GM18868 (cell line): ENCODE results near the gene CDHR3.

Source experiments
- ATAC-seq: cut with Tn5 transposase; IDR thresholded peaks from one replicate; pipeline ENCODE4 v1.9.1; 2021; ENCODE audit warnings: mild to moderate bottlenecking, moderate library complexity; ENCODE audit not compliant: unreplicated experiment

CDHR3 gene

DNA sequence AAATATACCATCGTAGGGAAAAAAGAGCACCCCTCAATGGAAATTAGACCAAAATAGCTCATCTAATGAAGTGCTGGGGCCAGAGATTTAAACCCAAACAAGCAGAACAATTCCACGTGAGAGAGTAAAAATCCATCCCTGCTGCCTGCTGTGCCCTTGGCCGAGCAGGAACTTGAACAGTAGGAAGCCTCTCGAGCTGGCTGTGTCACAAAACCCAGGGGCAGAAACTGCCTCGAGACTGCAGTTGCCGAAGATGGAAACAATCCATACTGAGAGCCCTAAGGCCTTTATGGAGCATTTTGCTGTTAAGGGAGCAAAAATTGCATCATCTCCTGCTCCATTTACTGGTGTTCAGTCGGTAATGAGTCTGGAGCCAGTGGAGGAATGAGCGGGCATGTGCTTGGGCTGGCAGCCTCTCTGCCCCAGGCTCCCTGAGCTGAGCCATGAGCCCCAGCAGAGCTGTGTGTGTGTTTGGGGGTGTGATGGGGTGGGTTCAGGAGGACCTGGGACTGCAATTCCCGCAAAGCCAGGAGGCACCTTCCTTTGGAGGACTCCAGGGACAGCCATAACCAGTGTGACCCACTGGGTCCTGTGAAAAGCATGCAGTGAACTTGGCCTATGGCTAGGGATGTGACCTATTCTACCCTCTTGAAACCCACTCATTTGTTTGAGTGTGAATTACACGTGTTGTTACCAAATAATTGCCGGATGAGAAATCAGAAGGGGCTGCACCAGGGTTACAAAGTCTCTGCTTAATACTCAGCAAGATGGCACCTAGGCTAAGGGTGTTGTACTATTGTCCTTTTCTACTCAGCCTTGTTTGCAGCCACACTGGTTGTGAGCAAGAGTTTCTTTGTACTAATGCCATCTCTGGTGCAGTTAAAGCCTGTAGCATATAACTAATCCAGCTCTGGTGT is 58.3 kb downstream of the CDHR3 start:
- no peak for ATAC-seq

GRCh38 chr7:106022193-106022821 is 59.2 kb downstream of the CDHR3 start:
- peak; percentile 66 for ATAC-seq

DNA sequence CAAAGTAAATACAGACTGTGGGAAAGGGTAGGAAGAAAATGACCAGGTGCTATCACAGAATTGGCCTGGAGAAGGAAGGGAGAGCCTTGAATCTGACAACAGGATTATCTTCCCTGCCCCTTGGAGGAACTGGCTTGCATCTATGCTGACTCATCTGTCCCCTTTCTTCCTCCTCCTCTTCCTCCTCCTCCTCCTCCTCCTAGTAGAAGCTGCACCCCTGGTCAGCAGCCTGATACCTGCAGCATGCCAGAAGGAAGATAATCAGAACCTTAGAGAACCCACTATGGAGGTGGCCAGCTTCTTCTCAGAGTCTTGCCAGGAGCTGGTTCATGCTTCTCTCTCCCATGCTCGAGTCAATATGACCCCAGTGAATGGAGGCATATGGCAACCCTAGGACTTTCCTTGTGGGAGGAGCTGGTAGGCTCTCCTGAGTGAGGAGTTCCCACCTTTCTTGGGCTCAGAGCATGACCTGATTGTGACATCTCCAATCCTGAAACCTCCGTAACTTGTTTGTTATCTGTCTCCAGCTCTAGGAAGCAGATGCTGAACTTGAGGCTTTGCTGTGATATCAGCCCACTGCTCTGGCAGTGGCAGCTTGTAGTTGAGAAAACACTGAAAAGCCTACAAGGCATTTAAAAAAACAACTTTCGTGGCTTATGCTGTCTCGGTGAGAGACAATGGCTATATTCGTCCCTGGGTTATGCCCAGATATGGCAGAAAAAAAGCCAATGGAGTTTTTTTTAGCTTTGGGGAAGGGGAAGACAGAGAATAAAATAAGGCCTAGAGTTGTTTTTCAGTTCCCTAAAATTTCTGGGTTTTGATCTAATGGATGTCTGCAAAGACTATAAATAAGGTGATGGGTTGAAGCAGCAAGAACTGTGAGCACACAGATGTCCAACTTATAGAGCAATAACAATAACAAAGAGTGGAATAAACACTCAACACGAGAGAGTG is 60.6 kb downstream of the CDHR3 start:
- peak; percentile 54 for ATAC-seq

DNA sequence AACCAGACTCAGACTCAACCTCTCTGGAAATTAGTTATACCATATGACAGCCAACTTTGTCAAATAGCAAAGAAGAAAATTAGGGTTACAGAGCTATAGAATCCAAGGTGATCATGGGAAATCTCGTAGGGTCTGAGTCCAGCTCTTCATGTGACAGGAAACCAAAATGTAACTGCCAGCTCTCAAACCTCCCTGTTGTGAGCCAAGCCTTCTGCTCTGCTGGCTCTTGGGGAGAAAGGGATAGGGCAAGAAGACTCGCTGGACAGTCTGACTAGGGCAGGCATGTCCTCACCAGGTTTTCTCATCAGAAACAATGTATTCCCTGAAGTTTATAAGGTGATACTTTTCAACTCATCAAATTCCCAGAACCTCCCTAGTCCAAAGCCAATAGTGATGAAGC is 63.0 kb downstream of the CDHR3 start:
- no peak for ATAC-seq

- ATAC-seq: no peak
These were observed 66.4 kb downstream of the CDHR3 start for GRCh38 chr7:106029451-106029850.

- no peak for ATAC-seq
These were observed 66.9 kb downstream of the CDHR3 start for GRCh38 chr7:106029941-106030340.

DNA sequence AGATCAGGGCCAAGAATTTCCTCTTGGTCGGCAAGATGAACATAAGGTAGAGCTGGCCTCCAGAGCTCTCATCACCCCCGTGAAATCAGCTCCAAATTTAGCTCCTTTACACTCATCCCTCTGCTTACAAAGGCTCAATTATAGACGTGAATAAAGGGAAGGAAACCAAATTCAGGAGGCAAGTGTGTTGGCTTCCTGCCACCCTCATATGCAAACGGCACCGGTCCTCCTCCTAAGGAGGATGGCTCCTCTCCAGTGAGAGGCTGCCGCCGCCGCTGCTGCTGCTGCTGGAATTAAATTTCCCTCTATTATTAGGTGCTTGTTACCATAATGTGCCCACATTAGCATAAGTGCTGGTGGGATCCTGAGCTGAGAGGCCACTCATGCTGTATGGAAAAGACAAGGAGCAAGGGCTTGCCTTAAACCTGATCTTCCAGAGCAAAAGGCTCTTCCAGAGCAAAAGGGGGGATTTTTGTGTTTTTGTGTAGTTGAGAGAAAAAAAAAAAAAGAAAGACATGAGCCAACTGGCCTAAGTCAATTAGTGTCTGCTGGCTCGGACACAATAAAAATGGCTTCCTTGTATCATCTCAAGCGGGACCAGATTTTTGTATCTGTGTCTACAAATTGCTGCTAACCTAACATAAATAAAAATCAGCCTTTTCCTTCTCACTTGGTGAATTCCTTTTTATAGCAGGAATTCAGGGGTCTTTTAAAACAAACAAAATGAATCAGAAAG is 68.4 kb downstream of the CDHR3 start:
- ATAC-seq: no peak

DNA sequence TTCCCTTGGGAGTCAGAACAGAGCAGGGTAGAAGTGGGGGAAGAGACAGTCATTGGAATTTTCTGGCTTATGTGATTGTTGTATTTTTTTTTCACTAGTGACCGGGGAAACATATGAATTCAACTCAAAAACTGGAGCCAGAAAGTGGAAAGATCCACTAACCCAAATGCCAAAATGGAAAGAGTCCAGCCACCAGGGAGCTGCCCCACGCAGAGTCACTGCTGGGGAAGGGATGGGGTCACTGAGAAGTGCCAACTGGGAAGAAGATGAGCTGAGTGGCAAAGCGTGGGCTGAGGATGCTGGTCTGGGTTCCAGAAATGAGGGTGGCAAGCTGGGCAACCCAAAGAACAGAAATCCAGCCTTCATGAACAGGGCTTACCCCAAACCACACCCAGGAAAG is 69.2 kb downstream of the CDHR3 start:
- no peak for ATAC-seq

DNA sequence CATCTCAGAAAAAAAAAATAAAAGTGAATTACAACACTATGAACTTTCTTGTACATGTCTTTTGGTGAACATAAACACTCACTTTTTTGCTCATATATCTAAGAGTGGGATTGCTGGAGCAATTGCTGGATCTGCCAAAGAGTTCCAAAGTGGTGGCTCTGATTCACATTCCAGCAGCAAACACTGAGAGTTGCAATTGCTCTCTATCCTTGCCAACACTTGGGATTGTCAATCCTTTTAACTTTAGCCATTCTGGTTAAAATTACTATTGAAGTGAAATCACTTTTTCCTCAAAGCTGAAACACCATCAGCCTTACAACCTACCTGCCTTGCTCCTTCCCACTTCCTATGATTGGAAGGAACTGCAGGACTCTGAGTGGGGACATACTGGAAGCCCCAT is 70.7 kb downstream of the CDHR3 start:
- no peak for ATAC-seq

DNA sequence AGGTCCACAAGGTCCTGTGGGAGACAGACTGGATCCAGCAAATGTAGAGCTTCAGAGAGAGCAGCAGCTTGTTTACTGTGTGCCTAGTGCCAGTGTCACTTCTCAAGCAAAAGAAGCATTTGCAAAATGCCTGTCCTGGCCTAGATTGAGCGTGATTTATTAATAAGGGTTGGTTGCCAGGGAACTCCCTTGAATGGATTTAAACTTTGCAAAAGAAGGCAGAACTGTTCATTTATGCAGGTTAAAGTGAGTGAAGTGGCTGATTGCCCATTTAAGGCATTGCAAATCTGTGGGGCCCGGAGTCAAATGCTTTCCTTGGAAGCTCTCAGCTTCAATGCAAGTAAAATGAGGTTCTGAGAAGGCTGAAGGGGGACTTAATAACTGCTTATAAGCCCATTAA is 71.3 kb downstream of the CDHR3 start:
- ATAC-seq: no peak

DNA sequence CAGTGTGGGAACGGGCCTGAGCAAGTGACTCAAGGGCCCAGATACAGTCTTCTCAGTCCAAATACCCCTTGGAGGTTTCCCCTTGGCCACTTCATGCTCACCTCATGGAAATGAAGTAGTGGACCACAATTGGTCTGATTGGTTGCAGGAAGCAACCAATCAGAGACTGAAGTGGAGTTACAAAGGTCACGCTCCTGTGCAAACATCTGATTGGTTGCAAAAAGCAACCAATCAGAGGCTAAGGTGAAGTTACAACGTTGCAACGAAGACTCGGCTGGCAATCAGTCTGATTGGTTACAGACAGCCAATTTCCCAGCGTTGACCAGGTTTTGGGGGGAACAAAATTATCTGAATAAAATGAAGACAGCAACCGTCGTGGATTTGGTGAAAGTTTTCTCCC is 72.5 kb downstream of the CDHR3 start:
- no peak for ATAC-seq

GRCh38 chr7:106036004-106036403 is 72.9 kb downstream of the CDHR3 start:
- ATAC-seq: no peak

DNA sequence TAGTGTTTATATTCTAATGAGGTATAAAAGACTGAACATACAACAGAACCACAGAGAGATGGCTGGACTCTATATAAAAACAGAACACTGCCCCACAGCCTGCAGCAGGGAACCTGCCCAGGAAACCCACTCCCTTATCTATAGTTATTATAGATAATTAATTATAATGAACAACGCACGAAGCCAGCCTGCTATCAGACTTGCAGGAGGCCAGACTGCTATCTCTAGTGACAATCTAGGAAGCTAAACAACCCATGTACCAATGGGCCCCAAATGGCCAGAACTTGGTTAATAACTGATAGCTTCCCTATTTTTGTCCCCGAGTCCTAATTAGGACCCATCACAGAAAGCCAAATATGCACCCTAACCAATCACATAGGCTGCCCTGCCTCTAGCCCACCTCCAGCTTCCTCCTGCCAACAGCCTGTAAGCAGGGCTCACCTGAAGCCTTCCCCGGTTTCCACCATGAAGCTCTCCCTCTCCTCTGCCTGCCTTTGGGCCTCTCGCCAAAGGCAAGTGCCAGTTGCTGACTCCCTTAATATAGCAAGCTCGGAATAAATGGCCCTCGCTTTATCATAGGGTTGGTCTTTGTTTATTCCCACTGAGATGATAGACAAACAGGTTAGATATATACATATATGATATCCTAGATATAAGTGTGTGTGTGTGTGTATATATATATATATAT is 74.6 kb downstream of the CDHR3 start:
- no peak for ATAC-seq

- no peak for ATAC-seq
These were observed 75.2 kb downstream of the CDHR3 start for GRCh38 chr7:106038289-106038688.

DNA sequence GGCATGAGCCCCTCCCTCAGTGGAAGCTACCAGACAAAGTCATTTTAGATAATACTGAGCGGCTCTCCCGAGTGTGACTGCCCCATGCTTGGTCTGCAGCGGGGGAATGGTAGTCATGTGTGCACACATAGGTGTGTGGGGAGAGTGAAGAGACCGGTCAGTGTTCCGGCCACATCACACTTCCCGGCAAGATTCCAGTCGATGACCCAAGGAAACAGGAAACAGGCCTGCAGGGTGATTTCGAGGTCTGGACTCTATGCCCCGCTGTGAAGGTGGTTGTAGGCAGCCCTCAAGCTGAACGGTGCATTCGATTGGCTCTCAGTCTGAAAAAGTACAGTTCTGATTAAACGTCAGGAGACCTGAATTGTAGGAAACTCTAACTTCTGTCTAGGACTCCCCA is 75.9 kb downstream of the CDHR3 start:
- ATAC-seq: no peak

DNA sequence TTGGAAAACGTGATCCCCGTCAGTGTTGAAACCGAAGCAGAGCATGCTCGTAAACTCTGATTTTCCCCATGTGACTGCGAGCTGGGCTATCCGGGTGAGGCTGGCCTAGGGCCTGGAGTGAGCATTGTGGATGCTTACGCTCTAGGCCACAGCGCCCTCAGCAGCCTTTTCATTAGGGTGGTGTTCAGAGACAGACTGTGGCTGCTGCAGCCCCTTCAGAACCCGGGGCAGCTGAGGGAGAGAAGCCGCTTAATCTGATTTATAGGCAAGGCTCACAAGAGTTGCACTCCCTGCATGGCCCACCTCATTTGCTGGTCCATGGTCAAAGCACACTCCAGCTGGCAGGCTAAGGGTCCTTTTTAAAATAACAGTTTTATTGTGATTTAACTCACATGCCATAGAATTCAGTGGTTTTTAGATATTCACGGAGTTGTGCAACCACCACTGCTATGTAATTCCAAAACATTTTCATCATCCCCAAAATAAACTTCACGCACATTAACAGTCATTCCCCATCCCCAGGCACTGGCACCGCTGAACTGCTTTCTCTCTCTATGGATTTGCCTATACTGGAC is 76.5 kb downstream of the CDHR3 start:
- no peak for ATAC-seq

- peak; percentile 41 for ATAC-seq
These were observed 78.2 kb downstream of the CDHR3 start for GRCh38 chr7:106041140-106041717.

- no peak for ATAC-seq
These were observed 79.1 kb downstream of the CDHR3 start for GRCh38 chr7:106042196-106042611.

DNA sequence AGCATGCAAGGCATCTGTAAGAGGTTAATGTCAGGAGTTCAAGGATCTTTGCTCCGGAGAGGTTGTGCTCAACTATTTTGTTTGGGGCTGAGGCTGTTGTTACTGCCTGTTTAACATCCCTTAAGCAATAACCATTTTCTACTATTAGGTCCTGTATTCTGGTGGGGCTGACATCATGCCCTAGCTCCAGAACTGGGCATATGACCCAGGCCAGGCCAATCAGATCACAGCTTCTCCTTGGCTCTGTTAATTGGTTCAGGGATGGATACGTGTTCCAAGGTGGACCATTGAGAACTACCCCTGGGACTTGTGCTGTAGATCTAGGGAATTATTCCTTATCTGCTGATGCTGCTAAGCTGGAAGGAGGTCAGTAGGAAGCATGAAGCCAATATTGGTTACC is 82.1 kb downstream of the CDHR3 start:
- no peak for ATAC-seq
